Gastrocnemius medialis (tissue), 4 donors: ENCODE data around the gene BRAT1. TPM values are rescaled to one million over a fixed set of nuclear protein-coding genes. Genes with fewer than 3 reads are reported as not detected.

Experiments
- ATAC-seq, 2 donors: fragments of 150-250 bp; one replicate each; pipeline ENCODE4 v1.9.1; 2016
- DNase-seq, 2 donors: peaks; one replicate each; pipeline ENCODE4 v3.0.0-alpha.2; 2019
- H3K27ac ChIP-seq, 4 donors: fragments of 200-600 bp; sonication (generic); 1 replicate in 1 of 4; 2 replicates in 3 of 4; pipeline ENCODE4 v1.5.1; 2016 to 2018; ENCODE audit warnings: mild to moderate bottlenecking in 2 of 4, moderate library complexity in 1 of 4
- H3K27me3 ChIP-seq, 3 donors: fragments of 200-600 bp; sonication (generic) in 2 of 3; 1 replicate in 1 of 3; 2 replicates in 2 of 3; pipeline versions ENCODE4 v1.5.1 to v1.6.0; 2016 to 2019; ENCODE audit warnings: mild to moderate bottlenecking in 1 of 3, moderate library complexity in 1 of 3
- H3K36me3 ChIP-seq, 2 donors: fragments of 200-600 bp; sonication (generic) in 1 of 2; one replicate each; pipeline ENCODE4 v1.5.1; 2017 to 2018
- H3K4me1 ChIP-seq, 2 donors: fragments of 200-600 bp; sonication (generic) in 1 of 2; one replicate each; pipeline ENCODE4 v1.5.1; 2016 to 2017; ENCODE audit warnings: mild to moderate bottlenecking in 2 of 2
- H3K4me3 ChIP-seq, 4 donors: fragments of 200-600 bp; sonication (generic) in 3 of 4; 1 replicate in 1 of 4; 2 replicates in 3 of 4; pipeline ENCODE4 v1.5.1; 2016 to 2019; ENCODE audit warnings: mild to moderate bottlenecking in 2 of 4
- H3K9me3 ChIP-seq, 3 donors: fragments of 200-600 bp; sonication (generic) in 2 of 3; 1 replicate in 1 of 3; 2 replicates in 2 of 3; pipeline ENCODE4 v1.5.1; 2016 to 2019
- CTCF ChIP-seq, 5 experiments: fragments of 450-650 bp in 3 of 5; fragments of 200-600 bp in 2 of 5; sonication (generic) in 2 of 5; IDR thresholded peaks in 4 of 5; conservative IDR thresholded peaks in 1 of 5; 1 replicate in 4 of 5; 2 replicates in 1 of 5; pipeline ENCODE4 v1.5.1; 2016 to 2019; ENCODE audit warnings: antibody characterized with exemption in 5 of 5, mild to moderate bottlenecking in 3 of 5, moderate library complexity in 3 of 5
- POLR2A ChIP-seq, 2 donors: fragments of 450-650 bp; IDR thresholded peaks; one replicate each; pipeline ENCODE4 v1.6.1; 2017; ENCODE audit warnings: antibody characterized with exemption in 2 of 2, mild to moderate bottlenecking in 2 of 2, moderate library complexity in 2 of 2
- in situ Hi-C, 4 donors: fragments of 200-750 bp; cut with MboI; loops; one replicate each; pipeline versions ENCODE4 v1.15.0 to v1.8.0; 2017; ENCODE audit warnings: low sequenced_read_pairs in 4 of 4
- intact Hi-C: fragments of 100-400 bp; cut with DNase I; formaldehyde crosslinking; loops from one replicate; pipeline ENCODE4 v1.15.1; 2023; ENCODE audit warnings: low total_unique reads
- total RNA-seq, 4 donors: library from RNA; depleted of rRNA; stranded (reverse); fragments of >200 nt; gene quantifications; one replicate each; pipeline versions ENCODE4 v1.1.0 to v1.2.3, GENCODE V29; 2016

The BRAT1 gene
- total RNA-seq, 4 donors from 2014 or later, result 15.3 to 36.4 (median 20.2) TPM

GRCh38 chr7:2493205-2494164 is 61.8 kb downstream of the BRAT1 start:
- intact Hi-C loops (no loop called here), in situ Hi-C loops (no loop called here)
- Histone ChIP-seq H3K27me3 (peaks cover 14 to 29% (median 25%) of the 10 kb centered on the region in 3 donors), H3K4me1 (peaks cover 8 to 12% of the 10 kb centered on the region in 2 donors), H3K36me3 (no peaks in the 10 kb centered on the region), H3K9me3 (no peaks in the 10 kb centered on the region), H3K4me3 (no peak overlapping the region), H3K27ac (no peak overlapping the region)
- DNase-seq (no peak), ATAC-seq (no peak)
- TF ChIP-seq CTCF (IDR thresholded peaks at IDR 0.05 in 4 of 5, conservative IDR thresholded peaks at IDR 0.05 in 1 of 5), result no peak
- TF ChIP-seq POLR2A (IDR thresholded peaks at IDR 0.05), result no peak

GRCh38 chr7:2492038-2492437 is 63.3 kb downstream of the BRAT1 start:
- Histone ChIP-seq H3K9me3 (no peaks in the 10 kb centered on the region), H3K4me1 (peaks cover 14 to 20% of the 10 kb centered on the region in 2 donors), H3K27me3 (peaks cover 11 to 28% (median 23%) of the 10 kb centered on the region in 3 donors), H3K27ac (no peak overlapping the region), H3K4me3 (no peak overlapping the region), H3K36me3 (no peaks in the 10 kb centered on the region)
- no peak for ATAC-seq
- intact Hi-C loops (no loop called here), in situ Hi-C loops (no loop called here)
- no peak for DNase-seq
- no peak for TF ChIP-seq POLR2A (IDR thresholded peaks at IDR 0.05)
- no peak for TF ChIP-seq CTCF (IDR thresholded peaks at IDR 0.05 in 4 of 5, conservative IDR thresholded peaks at IDR 0.05 in 1 of 5)

DNA sequence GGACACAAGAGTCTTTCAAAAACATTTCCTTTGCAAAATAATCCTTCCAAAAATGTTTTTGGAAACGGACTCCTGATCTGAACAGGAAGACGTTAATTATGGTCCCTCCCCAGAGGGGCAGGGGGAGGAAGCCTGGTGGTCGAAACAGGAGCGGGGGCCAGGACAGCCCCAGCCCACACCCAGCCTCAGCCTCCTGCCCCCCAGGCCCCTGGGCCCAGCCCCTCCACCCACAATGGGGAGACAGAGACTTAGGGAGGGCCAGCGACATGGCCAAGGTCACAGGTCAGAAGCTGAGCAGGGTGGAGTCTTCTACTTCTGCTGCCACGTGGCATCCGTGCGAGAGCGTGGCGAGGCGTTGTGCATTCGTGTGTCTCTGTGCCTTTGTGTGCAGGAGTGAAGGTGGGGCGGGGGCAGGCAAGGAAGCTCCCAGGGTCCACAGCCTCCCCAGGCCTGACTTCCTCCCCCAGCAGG is 65.1 kb downstream of the BRAT1 start:
- in situ Hi-C loops, result no loop called here
- ATAC-seq (no peak), DNase-seq (no peak)
- H3K9me3 ChIP-seq, result no peaks in the 10 kb centered on the region
- no peaks in the 10 kb centered on the region for H3K36me3 ChIP-seq
- H3K4me1 ChIP-seq, result peaks cover 14 to 20% of the 10 kb centered on the region in 2 donors
- H3K4me3 ChIP-seq, result no peak overlapping the region
- peak overlapping the region; percentile 14 to 64 (median 40) for H3K27ac ChIP-seq
- TF ChIP-seq CTCF (IDR thresholded peaks at IDR 0.05 in 4 of 5, conservative IDR thresholded peaks at IDR 0.05 in 1 of 5) (no peak), POLR2A (IDR thresholded peaks at IDR 0.05) (no peak)
- intact Hi-C loops, result no loop called here
- peaks cover 4 to 14% (median 10%) of the 10 kb centered on the region in 3 donors for H3K27me3 ChIP-seq

DNA sequence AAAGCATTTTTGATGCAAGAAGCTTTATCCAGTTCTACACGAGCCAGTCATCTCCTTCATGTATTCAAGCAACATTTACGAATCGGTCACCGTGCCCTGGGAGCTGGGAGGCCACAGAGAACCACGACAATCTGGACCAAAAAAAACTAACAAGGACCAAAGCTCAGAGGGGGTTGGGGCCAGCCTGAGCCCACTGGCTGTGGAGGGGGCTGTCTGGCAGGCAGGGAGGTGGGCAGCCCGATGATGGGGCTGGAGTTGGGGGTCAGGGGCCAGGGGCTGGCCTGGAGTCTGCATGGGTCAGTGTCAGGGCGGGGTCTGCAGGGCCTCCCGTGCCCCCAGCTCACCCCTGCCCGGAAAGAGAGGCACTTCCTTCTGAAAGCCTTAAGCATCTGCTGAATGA is 66.6 kb downstream of the BRAT1 start:
- ATAC-seq (peak in 1 of 2 donors; percentile 17), DNase-seq (no peak)
- Histone ChIP-seq H3K4me3 (no peak overlapping the region), H3K4me1 (peaks cover 17 to 20% of the 10 kb centered on the region in 2 donors), H3K27me3 (peaks cover 4 to 8% (median 6%) of the 10 kb centered on the region in 3 donors), H3K27ac (peak overlapping the region; percentile 25 to 73 (median 58)), H3K36me3 (no peaks in the 10 kb centered on the region), H3K9me3 (no peaks in the 10 kb centered on the region)
- intact Hi-C loops, result no loop called here
- in situ Hi-C loops, result no loop called here
- TF ChIP-seq POLR2A (IDR thresholded peaks at IDR 0.05) (no peak), CTCF (IDR thresholded peaks at IDR 0.05 in 4 of 5, conservative IDR thresholded peaks at IDR 0.05 in 1 of 5) (no peak)
